HG02938 (cell line): ENCODE measurements around the gene MTMR1.

ENCODE experiments used
- ATAC-seq: cut with Tn5 transposase; IDR thresholded peaks from one replicate; pipeline ENCODE4 v1.9.1; 2021; ENCODE audit warnings: mild to moderate bottlenecking, moderate library complexity; ENCODE audit not compliant: unreplicated experiment

The MTMR1 gene

GRCh38 chrX:150761819-150762216 lies 68.6 kb downstream of the MTMR1 start:
- ATAC-seq = no peak

- no peak for ATAC-seq
These were observed 69.3 kb downstream of the MTMR1 start for GRCh38 chrX:150762258-150763165.

- ATAC-seq = no peak
These were observed 70.2 kb downstream of the MTMR1 start for GRCh38 chrX:150763303-150763797.

- ATAC-seq = no peak
These were observed 70.6 kb downstream of the MTMR1 start for GRCh38 chrX:150763810-150764209.

GRCh38 chrX:150765237-150765636 lies 72.0 kb downstream of the MTMR1 start:
- ATAC-seq = no peak

- ATAC-seq = no peak
These were observed 72.7 kb downstream of the MTMR1 start for GRCh38 chrX:150765782-150766350.

GRCh38 chrX:150766351-150767044 lies 73.3 kb downstream of the MTMR1 start:
- ATAC-seq = no peak

- ATAC-seq = no peak
These were observed 73.8 kb downstream of the MTMR1 start for GRCh38 chrX:150767045-150767395.

- no peak for ATAC-seq
These were observed 74.4 kb downstream of the MTMR1 start for GRCh38 chrX:150767475-150768131.

- no peak for ATAC-seq
These were observed 74.9 kb downstream of the MTMR1 start for GRCh38 chrX:150768132-150768485.

GRCh38 chrX:150768580-150769190 lies 75.5 kb downstream of the MTMR1 start:
- ATAC-seq = no peak

- ATAC-seq = no peak
These were observed 76.2 kb downstream of the MTMR1 start for GRCh38 chrX:150769408-150769807.

GRCh38 chrX:150770623-150771022 lies 77.4 kb downstream of the MTMR1 start:
- ATAC-seq = no peak

- ATAC-seq = no peak
These were observed 77.9 kb downstream of the MTMR1 start for GRCh38 chrX:150771116-150771515.

- ATAC-seq = no peak
These were observed 79.2 kb downstream of the MTMR1 start for GRCh38 chrX:150772150-150772970.

GRCh38 chrX:150773117-150773516 lies 79.9 kb downstream of the MTMR1 start:
- no peak for ATAC-seq

GRCh38 chrX:150773634-150774033 lies 80.4 kb downstream of the MTMR1 start:
- ATAC-seq = no peak

- no peak for ATAC-seq
These were observed 81.8 kb downstream of the MTMR1 start for GRCh38 chrX:150774798-150775568.
